SJSA1 (cell line): ENCODE data around the gene TSNAX. TPM values are rescaled to one million over a fixed set of nuclear protein-coding genes. Genes with fewer than 3 reads are reported as not detected.
"Not testable (repeated sequence)": the region's sequence is repeated elsewhere in the genome, so short reads cannot be mapped to it uniquely, and the experiment has no call there.

Experiments
- DNase-seq, 2 experiments: peaks; one replicate each; pipeline ENCODE4 v3.0.0-alpha.2; 2015 to 2020; ENCODE audit warnings: low spot score in 2 of 2, low read depth in 1 of 2
- H3K27ac ChIP-seq: fragments of 250-450 bp; sonication (Bioruptor Pico); 2 replicates; pipeline ENCODE4 v1.5.1; 2020; ENCODE audit warnings: mild to moderate bottlenecking, moderate library complexity
- H3K27me3 ChIP-seq: fragments of 250-450 bp; sonication (Bioruptor Pico); replicated peaks from 2 replicates; pipeline ENCODE4 v1.5.1; 2020; ENCODE audit warnings: mild to moderate bottlenecking, moderate library complexity
- H3K36me3 ChIP-seq: fragments of 250-450 bp; sonication (Bioruptor Pico); 2 replicates; pipeline ENCODE4 v1.5.1; 2020; ENCODE audit warnings: mild to moderate bottlenecking
- H3K4me1 ChIP-seq: fragments of 250-450 bp; sonication (Bioruptor Pico); replicated peaks from 2 replicates; pipeline ENCODE4 v1.6.1; 2021; ENCODE audit warnings: mild to moderate bottlenecking
- H3K4me3 ChIP-seq: fragments of 250-450 bp; sonication (Bioruptor Pico); 2 replicates; pipeline ENCODE4 v1.5.1; 2020; ENCODE audit warnings: mild to moderate bottlenecking
- H3K9me3 ChIP-seq: fragments of 250-450 bp; sonication (Bioruptor Pico); replicated peaks from 2 replicates; pipeline ENCODE4 v1.5.1; 2020; ENCODE audit warnings: mild to moderate bottlenecking
- total RNA-seq: library from RNA; depleted of rRNA; stranded (reverse); fragments of >200 nt; shearing (Covaris generic); gene quantifications from 2 replicates; pipeline ENCODE4 v1.2.3, GENCODE V29; 2014

The TSNAX gene
- total RNA-seq, 1 experiment from 2014 or later = 52.2 TPM

DNA sequence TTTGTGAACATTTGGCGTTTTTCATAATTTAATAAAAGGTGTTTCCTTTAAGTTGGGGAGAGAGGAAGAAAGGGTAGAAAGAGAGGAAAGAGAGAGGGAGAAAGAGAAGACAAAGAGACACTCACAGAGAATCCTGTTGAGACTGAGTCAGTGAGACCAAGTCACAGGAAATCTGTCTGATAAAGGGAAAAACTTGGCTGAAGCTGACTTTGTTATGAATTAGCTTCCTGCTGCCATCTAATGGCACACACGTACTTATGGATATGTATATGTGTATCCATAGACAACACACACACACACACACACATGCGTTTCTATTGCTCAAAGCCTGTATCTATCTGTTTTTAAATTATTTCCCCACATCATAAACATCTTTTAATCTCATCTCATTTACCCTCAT is 55.6 kb downstream of the TSNAX start:
- Histone ChIP-seq H3K27ac (no peak overlapping the region), H3K36me3 (no peaks in the 10 kb centered on the region), H3K9me3 (no peaks in the 10 kb centered on the region), H3K27me3 (no peaks in the 10 kb centered on the region), H3K4me1 (no peaks in the 10 kb centered on the region), H3K4me3 (no peak overlapping the region)
- DNase-seq = no peak

GRCh38 chr1:231584921-231585320 is 56.5 kb downstream of the TSNAX start:
- H3K9me3 ChIP-seq = no peaks in the 10 kb centered on the region
- no peak for DNase-seq
- H3K4me1 ChIP-seq = no peaks in the 10 kb centered on the region
- no peak overlapping the region for H3K4me3 ChIP-seq
- no peaks in the 10 kb centered on the region for H3K27me3 ChIP-seq
- no peak overlapping the region for H3K27ac ChIP-seq
- no peaks in the 10 kb centered on the region for H3K36me3 ChIP-seq

DNA sequence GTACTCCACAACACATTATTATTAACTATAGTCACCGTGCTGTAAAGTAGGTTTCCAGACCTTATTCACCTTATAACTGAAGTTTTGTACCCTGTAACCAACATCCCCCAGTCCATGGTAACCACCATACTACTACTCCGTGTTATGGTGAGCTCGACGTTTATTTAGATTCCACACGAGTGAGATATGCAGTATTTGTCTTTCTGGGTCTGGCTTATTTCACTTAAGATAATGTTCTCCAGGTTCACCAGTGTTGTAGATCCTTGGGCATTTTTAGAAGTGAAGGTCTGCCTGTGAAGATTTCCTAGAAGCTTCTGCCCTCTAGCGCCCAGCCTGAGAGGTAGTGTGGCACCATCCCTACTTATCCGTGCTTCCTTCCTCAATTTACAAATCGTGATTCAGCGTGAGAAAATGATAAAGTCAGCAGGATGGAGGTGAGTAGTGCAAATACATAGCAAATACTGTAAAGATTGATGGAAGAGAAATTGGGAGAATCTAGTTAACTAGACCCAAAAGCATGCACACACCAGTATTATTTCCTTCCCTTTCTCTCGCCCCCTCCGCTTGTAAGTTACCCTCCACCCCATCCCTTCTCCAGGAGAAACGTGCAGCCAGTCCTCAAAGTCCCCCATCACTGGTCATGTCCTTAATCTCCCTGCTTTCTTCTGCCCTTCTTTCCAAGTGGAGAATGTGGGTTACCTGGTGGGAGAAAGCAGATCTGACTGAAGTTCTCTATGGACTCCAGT is 62.2 kb downstream of the TSNAX start:
- no peaks in the 10 kb centered on the region for H3K36me3 ChIP-seq
- H3K27ac ChIP-seq = no peak overlapping the region
- no peaks in the 10 kb centered on the region for H3K9me3 ChIP-seq
- DNase-seq = peak; percentile 37 to 58
- H3K4me3 ChIP-seq = no peak overlapping the region
- H3K27me3 ChIP-seq = no peaks in the 10 kb centered on the region
- peaks cover 7% of the 10 kb centered on the region; the same call in 1 of the 2 replicates for H3K4me1 ChIP-seq

GRCh38 chr1:231591466-231591865 is 63.0 kb downstream of the TSNAX start:
- H3K4me3 ChIP-seq = no peak overlapping the region
- DNase-seq = no peak
- H3K36me3 ChIP-seq = no peaks in the 10 kb centered on the region
- no peaks in the 10 kb centered on the region for H3K9me3 ChIP-seq
- H3K4me1 ChIP-seq = peaks cover 7% of the 10 kb centered on the region; the same call in 1 of the 2 replicates
- no peak overlapping the region for H3K27ac ChIP-seq
- no peaks in the 10 kb centered on the region for H3K27me3 ChIP-seq

DNA sequence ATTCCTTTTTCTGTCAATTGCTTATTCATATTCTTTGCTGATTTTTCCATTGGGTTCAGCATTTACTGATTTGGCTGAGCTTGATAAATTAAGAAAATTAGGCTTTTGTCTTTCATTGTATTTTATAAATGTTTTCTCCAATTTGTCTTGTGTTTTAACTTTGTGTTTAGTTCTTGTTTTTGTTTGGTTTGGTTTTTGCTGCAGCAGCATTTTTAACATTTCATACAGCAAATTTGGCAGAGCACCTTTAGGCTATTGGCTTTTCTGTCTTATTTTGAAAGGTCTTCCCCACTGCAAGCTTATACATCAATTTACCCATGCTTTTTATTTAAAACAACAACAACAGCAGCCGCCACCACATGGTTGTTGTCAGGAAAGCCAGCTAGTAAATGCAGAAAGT is 64.3 kb downstream of the TSNAX start:
- Histone ChIP-seq H3K4me1 (peaks cover 7% of the 10 kb centered on the region; the same call in 1 of the 2 replicates), H3K9me3 (no peaks in the 10 kb centered on the region), H3K4me3 (no peak overlapping the region), H3K27ac (no peak overlapping the region), H3K27me3 (no peaks in the 10 kb centered on the region), H3K36me3 (no peaks in the 10 kb centered on the region)
- DNase-seq = no peak

DNA sequence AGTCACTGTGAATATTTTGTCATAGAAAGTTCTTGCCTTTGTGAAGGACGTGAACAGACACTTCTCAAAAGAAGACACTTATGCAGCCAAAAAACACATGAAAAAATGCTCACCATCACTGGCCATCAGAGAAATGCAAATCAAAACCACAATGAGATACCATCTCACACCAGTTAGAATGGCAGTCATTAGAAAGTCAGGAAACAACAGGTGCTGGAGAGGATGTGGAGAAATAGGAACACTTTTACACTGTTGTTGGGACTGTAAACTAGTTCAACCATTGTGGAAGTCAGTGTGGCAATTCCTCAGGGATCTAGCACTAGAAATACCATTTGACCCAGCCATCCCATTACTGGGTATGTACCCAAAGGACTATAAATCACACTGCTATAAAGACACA is 64.8 kb downstream of the TSNAX start:
- DNase-seq, H3K27ac ChIP-seq, H3K4me3 ChIP-seq, H3K4me1 ChIP-seq, H3K27me3 ChIP-seq, H3K36me3 ChIP-seq, H3K9me3 ChIP-seq: not testable (repeated sequence)

DNA sequence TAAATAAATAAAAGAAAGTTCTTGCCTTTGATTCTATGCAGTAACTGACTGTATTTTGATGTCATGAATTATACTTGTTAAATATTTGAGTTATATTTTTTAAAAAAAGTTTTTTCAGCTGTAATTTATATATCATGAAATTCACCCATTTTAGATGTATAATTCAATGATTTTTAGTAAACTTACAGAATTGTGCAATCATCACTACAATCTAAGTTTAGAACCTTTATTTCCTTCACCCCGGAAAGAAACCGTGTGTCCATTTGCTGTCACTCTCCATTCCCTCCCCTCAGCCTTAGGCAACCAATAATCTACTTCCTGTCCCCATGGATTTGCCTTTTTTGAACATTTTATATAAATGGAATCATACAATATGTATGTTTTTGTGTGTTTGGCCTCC is 65.7 kb downstream of the TSNAX start:
- H3K27me3 ChIP-seq = no peaks in the 10 kb centered on the region
- no peak overlapping the region for H3K4me3 ChIP-seq
- H3K4me1 ChIP-seq = peaks cover 7% of the 10 kb centered on the region; the same call in 1 of the 2 replicates
- H3K27ac ChIP-seq = no peak overlapping the region
- no peaks in the 10 kb centered on the region for H3K36me3 ChIP-seq
- no peaks in the 10 kb centered on the region for H3K9me3 ChIP-seq
- no peak for DNase-seq

GRCh38 chr1:231594749-231595148 is 66.3 kb downstream of the TSNAX start:
- H3K36me3 ChIP-seq = no peaks in the 10 kb centered on the region
- no peaks in the 10 kb centered on the region for H3K9me3 ChIP-seq
- no peaks in the 10 kb centered on the region for H3K27me3 ChIP-seq
- no peak for DNase-seq
- H3K27ac ChIP-seq = no peak overlapping the region
- H3K4me1 ChIP-seq = peaks cover 7% of the 10 kb centered on the region; the same call in 1 of the 2 replicates
- H3K4me3 ChIP-seq = no peak overlapping the region

GRCh38 chr1:231596337-231596791 is 67.9 kb downstream of the TSNAX start:
- no peaks in the 10 kb centered on the region for H3K9me3 ChIP-seq
- DNase-seq = no peak
- no peak overlapping the region for H3K4me3 ChIP-seq
- H3K27ac ChIP-seq = no peak overlapping the region
- peaks cover 14% of the 10 kb centered on the region for H3K4me1 ChIP-seq
- H3K27me3 ChIP-seq = no peaks in the 10 kb centered on the region
- H3K36me3 ChIP-seq = no peaks in the 10 kb centered on the region

DNA sequence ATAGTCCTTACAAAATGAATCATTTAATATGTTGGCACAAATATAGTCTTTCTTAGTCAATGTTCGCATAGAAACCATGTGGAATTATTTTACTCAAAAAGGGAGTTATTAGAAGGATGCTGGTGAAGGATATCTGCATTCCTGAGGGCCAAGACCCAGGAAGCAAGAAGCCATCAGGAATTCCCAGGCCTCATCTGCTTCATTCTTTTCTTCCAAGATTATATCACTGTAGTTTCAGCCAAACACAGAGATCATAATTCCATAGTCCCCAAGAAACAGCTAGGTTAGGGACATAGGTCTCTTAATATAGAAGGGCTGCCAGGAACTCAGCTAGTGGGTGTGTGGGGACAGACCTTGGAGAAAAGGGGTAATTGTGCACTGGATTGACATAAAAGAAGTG is 69.5 kb downstream of the TSNAX start:
- Histone ChIP-seq H3K4me3 (no peak overlapping the region), H3K36me3 (no peaks in the 10 kb centered on the region)
- DNase-seq = no peak

DNA sequence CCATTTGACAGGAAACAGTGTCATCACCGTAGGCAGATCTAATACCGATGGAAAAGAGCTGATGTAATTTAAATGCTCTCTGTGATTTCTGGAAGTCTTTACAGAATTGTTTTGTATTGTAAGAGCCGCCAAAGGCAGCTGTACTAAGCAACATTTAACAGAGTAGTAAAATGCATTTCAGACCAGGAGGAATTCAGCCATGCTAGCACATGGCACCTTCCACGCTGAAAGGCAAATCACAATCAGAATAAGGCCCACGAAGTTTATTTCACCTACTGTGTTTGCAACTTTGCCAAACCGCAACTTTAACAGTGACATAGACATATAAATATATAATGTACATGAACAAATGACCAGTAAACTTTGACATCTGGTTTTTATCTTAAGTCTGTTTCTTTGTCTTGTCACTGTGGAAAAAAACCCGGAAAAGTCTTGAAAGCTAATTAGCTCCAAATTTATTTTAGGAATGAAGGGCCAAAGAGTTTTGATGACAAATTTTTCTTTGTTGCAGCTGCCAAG is 72.0 kb downstream of the TSNAX start:
- Histone ChIP-seq H3K27ac (no peak overlapping the region), H3K36me3 (no peaks in the 10 kb centered on the region), H3K27me3 (no peaks in the 10 kb centered on the region), H3K4me3 (no peak overlapping the region), H3K9me3 (no peaks in the 10 kb centered on the region), H3K4me1 (peaks cover 31% of the 10 kb centered on the region)
- DNase-seq = peak in 1 of 2 experiments; percentile 63

More for the DNA sequence above, 69.5 kb downstream of the TSNAX start:
- Histone ChIP-seq H3K27ac (no peak overlapping the region), H3K4me1 (peaks cover 27% of the 10 kb centered on the region), H3K27me3 (no peaks in the 10 kb centered on the region), H3K9me3 (no peaks in the 10 kb centered on the region)

GRCh38 chr1:231601824-231602672 is 73.6 kb downstream of the TSNAX start:
- no peak for DNase-seq
- Histone ChIP-seq H3K27me3 (no peaks in the 10 kb centered on the region), H3K4me1 (peaks cover 31% of the 10 kb centered on the region), H3K36me3 (no peaks in the 10 kb centered on the region), H3K4me3 (no peak overlapping the region), H3K27ac (no peak overlapping the region), H3K9me3 (no peaks in the 10 kb centered on the region)

- no peaks in the 10 kb centered on the region for H3K27me3 ChIP-seq
- H3K27ac ChIP-seq = no peak overlapping the region
- H3K36me3 ChIP-seq = no peaks in the 10 kb centered on the region
- no peaks in the 10 kb centered on the region for H3K9me3 ChIP-seq
- H3K4me1 ChIP-seq = peaks cover 31% of the 10 kb centered on the region
- DNase-seq = no peak
- no peak overlapping the region for H3K4me3 ChIP-seq
Measured at GRCh38 chr1:231602673-231602984, 74.2 kb downstream of the TSNAX start.
